ENCODE measurements around the gene RSRP1.

DNA sequence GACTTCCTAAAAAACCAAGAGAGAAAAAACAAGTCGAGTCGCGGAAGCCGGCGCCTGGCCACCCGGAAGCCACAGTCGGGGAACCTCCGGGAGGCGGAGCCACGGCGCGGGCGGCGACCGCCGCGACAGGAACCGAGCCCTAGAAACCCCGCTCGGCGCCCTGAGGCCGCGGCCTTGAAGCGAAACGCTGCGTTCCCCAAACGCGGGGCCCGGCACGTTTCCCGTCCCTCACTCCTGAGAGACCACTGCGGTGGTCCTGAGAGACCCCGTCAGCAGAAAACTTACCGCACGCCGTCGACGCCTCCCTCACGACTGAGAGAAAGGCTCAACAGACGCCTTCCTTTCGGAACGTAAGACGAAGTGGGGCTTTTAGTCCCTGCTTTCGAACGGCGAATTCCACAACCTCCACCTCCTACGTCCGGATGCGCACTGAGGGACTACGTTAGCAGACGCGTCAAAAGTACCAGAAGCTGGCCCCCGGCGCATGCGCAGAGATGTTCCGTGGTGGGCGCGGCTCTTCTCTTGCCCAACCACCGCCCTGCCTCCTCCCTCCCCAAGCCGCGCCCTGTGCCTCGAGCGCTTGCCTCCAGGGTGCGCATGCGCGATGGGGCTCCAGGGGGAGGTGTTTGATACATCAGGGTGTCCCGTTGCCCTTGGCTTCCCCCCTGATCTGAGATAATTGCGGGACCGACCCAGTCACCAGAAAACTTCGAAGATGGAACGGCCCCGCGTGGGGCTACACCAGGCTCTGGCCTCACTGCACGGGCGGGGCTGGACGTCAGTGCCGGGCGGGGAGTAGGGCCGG lies at the start of gene RSRP1:
- peak; percentile 99 to 100 for TF ChIP-seq POLR2A (IDR thresholded peaks at IDR 0.05)
- TF ChIP-seq, protein P1, sequence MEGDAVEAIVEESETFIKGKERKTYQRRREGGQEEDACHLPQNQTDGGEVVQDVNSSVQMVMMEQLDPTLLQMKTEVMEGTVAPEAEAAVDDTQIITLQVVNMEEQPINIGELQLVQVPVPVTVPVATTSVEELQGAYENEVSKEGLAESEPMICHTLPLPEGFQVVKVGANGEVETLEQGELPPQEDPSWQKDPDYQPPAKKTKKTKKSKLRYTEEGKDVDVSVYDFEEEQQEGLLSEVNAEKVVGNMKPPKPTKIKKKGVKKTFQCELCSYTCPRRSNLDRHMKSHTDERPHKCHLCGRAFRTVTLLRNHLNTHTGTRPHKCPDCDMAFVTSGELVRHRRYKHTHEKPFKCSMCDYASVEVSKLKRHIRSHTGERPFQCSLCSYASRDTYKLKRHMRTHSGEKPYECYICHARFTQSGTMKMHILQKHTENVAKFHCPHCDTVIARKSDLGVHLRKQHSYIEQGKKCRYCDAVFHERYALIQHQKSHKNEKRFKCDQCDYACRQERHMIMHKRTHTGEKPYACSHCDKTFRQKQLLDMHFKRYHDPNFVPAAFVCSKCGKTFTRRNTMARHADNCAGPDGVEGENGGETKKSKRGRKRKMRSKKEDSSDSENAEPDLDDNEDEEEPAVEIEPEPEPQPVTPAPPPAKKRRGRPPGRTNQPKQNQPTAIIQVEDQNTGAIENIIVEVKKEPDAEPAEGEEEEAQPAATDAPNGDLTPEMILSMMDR (IDR thresholded peaks at IDR 0.05): peak in 4 of 6 experiments; percentile 27 to 45 (median 33)

Data from Peyer's patch (tissue), 4 donors.